Thyroid gland (tissue), 4 donors: ENCODE measurements around the gene HHLA2.

Source experiments
- POLR2A ChIP-seq, 2 donors: fragments of 450-650 bp; IDR thresholded peaks; one replicate each; pipeline ENCODE4 v1.6.1; 2017; ENCODE audit warnings: antibody characterized with exemption in 2 of 2, mild to moderate bottlenecking in 2 of 2, moderate library complexity in 1 of 2
- TF ChIP-seq, protein P1 (sequence below), 6 experiments: fragments of 200-600 bp in 3 of 6; fragments of 450-650 bp in 3 of 6; sonication (generic) in 3 of 6; IDR thresholded peaks; one replicate each; pipeline ENCODE4 v1.5.1; 2016 to 2019; ENCODE audit warnings: antibody characterized with exemption in 6 of 6, mild to moderate bottlenecking in 2 of 6, inconsistent platforms in 1 of 6, moderate library complexity in 1 of 6

DNA sequence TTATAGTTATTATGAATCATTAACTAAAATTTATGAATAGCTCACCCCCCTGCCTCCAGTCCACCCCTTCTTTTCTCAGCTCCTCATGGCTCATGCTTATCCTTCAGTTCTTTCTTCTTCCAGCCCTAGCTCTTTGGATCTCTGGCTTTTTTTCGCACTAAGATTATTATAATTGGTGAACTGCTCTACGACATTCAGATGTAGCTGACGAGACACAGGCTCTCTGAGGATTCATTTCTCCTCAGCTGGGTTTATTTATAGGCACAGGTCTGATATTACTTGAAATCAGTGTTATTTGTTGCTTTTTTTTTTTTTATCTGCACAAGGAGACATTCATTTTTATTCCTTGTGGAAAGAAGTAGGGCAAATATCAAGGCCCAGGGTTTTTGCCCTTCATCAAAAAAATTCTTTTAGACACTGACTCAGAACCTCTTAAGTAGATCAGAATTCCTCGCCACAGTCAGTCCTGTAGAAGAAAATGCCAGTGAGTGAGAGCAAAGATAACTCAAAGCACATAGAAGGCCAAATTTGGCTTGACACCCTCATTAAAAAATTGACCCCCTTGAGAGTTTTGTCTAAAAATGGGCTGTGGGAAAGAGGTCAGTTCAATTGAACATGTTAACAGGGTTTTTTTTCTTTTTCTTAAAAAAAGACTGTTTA is 107.5 kb downstream of the HHLA2 start:
- TF ChIP-seq, protein P1, sequence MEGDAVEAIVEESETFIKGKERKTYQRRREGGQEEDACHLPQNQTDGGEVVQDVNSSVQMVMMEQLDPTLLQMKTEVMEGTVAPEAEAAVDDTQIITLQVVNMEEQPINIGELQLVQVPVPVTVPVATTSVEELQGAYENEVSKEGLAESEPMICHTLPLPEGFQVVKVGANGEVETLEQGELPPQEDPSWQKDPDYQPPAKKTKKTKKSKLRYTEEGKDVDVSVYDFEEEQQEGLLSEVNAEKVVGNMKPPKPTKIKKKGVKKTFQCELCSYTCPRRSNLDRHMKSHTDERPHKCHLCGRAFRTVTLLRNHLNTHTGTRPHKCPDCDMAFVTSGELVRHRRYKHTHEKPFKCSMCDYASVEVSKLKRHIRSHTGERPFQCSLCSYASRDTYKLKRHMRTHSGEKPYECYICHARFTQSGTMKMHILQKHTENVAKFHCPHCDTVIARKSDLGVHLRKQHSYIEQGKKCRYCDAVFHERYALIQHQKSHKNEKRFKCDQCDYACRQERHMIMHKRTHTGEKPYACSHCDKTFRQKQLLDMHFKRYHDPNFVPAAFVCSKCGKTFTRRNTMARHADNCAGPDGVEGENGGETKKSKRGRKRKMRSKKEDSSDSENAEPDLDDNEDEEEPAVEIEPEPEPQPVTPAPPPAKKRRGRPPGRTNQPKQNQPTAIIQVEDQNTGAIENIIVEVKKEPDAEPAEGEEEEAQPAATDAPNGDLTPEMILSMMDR (IDR thresholded peaks at IDR 0.05) = no peak
- no peak for TF ChIP-seq POLR2A (IDR thresholded peaks at IDR 0.05)
